ENCODE measurements around the gene DLGAP1.

DNA sequence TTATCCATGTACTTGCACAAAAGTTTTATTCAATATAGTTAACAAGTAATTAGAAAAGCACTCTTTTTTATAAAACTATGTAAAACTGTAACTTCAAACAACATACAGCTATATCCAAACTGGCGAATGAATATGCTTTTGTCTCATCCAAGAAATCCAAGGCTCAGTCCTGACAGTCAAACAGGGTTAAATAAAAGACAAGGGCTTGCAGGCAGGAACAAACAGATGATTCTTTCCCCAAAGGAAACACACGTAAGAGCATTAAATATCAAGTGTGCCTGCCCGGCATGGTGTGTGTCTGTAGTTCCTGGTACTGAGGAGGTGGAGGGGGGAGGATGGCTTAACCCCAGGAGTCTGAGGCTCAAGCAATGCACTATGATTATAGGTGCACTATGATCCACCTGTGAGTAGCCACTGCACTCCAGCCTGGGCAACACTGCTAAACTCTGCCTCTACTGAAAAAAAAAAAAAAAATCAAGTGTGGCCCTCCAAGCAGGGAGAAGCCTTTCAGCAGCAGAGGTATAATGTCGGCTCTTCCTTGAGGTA is 171.3 kb downstream of the DLGAP1 start:
- TF ChIP-seq, protein P1, sequence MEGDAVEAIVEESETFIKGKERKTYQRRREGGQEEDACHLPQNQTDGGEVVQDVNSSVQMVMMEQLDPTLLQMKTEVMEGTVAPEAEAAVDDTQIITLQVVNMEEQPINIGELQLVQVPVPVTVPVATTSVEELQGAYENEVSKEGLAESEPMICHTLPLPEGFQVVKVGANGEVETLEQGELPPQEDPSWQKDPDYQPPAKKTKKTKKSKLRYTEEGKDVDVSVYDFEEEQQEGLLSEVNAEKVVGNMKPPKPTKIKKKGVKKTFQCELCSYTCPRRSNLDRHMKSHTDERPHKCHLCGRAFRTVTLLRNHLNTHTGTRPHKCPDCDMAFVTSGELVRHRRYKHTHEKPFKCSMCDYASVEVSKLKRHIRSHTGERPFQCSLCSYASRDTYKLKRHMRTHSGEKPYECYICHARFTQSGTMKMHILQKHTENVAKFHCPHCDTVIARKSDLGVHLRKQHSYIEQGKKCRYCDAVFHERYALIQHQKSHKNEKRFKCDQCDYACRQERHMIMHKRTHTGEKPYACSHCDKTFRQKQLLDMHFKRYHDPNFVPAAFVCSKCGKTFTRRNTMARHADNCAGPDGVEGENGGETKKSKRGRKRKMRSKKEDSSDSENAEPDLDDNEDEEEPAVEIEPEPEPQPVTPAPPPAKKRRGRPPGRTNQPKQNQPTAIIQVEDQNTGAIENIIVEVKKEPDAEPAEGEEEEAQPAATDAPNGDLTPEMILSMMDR (IDR thresholded peaks at IDR 0.05) = no peak
- TF ChIP-seq POLR2A (IDR thresholded peaks at IDR 0.05) = no peak

Measured in breast epithelium (tissue), 3 donors.